H1 (cell line): ENCODE measurements around the gene SPG11.

ENCODE experiments used
- CTCF ChIP-seq, 3 experiments: IDR thresholded peaks; 1 replicate in 2 of 3; 2 replicates in 1 of 3; pipeline versions ENCODE4 v1.5.1 to v1.6.1; 2011; ENCODE audit warnings: low read length in 3 of 3, mild to moderate bottlenecking in 3 of 3, inconsistent platforms in 2 of 3, low read depth in 1 of 3, moderate library complexity in 1 of 3; ENCODE audit not compliant: insufficient read depth in 1 of 3; ENCODE audit errors: control extremely low read depth in 1 of 3
- GABPA ChIP-seq: IDR thresholded peaks from 2 replicates; pipeline ENCODE4 v1.6.1; 2011; ENCODE audit warnings: mild to moderate bottlenecking, low read length, moderate library complexity, borderline replicate concordance; ENCODE audit not compliant: insufficient read depth
- MAX ChIP-seq: IDR thresholded peaks from 2 replicates; pipeline ENCODE4 v1.6.1; 2012; ENCODE audit warnings: inconsistent platforms
- YY1 ChIP-seq: IDR thresholded peaks from 2 replicates; pipeline ENCODE4 v1.6.1; 2011; ENCODE audit warnings: low read depth, mild to moderate bottlenecking, low read length

GRCh38 chr15:44598066-44598465 is 65.4 kb downstream of the SPG11 start:
- TF ChIP-seq CTCF (IDR thresholded peaks at IDR 0.05; ENCODE audit: control extremely low read depth in 1 of 3, insufficient read depth in 1 of 3, low read depth in 1 of 3, low read length in 3 of 3) (no peak), GABPA (no peak), MAX (no peak), YY1 (no peak)
